Ramos (cell line): ENCODE measurements around the gene ARL2.
"Not testable (repeated sequence)": the region's sequence is repeated elsewhere in the genome, so short reads cannot be mapped to it uniquely, and the experiment has no call there.

Source experiments
- in situ Hi-C: fragments of 300-500 bp; cut with MboI; formaldehyde crosslinking; loops from one replicate; pipeline ENCODE4 v1.14.3; 2022; ENCODE audit warnings: low sequenced_read_pairs; ENCODE audit not compliant: unreplicated experiment

Gene ARL2

GRCh38 chr11:65003282-65003681 is 10.7 kb upstream of the ARL2 start:
- in situ Hi-C loops = no loop called here

GRCh38 chr11:65003968-65004367 is 10.0 kb upstream of the ARL2 start:
- in situ Hi-C loops = not testable (repeated sequence)

GRCh38 chr11:65008016-65008415 is 5.9 kb upstream of the ARL2 start:
- in situ Hi-C loops = no loop called here

DNA sequence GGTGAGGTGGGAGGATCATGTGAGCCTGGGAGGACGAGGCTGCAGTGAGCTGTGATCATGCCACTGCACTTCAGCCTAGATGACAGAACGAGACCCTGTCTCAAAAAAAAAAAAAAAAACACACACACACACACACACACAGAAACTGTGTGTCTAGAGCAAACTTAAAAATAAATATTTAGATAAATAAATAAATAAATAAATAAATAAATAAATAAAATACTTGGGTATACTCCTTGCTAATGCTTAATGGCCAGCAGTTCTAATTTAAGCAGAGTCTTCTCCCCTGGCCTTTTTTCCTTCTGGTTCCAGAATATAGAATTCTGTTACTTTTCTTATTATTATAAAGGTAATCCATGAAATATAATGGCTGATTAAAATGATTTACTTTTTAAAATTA is 5.1 kb upstream of the ARL2 start:
- in situ Hi-C loops = no loop called here

DNA sequence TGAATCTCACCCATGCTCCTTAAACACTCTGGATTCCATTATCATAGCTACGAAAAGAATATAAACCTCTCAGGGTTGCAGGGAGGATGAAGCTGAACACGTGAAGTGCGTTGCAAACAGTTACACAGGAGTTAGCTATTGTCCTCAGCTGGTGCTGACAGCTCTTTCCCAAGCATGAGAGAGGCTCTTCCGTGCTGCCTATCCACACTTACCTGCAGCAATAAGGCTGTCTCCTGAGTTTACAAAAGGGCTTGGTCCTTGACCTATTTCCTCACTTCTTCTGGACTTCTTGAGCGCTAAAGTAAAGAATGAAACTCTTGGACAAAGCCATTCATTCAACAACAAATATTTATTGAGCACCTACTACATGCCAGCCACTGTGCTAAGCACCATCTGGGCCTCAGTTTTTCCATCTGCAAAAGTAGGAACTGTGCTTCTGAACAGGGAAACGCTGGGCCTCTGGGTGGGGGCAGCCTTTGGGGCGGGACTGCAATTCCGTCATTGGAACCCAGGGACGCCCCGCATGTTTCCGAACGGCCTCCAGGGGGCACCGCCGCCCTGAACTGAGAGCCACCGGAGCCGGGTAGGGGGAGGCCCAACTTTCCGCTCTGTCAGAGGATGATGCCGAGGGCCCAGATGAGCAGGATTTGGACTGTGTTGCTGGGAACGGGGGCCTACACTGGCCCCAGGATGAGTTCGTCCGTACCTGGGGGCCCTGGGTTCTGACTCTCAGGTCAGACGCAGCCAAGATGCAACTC is 651 bp upstream of the ARL2 start:
- in situ Hi-C loops = no loop called here

DNA sequence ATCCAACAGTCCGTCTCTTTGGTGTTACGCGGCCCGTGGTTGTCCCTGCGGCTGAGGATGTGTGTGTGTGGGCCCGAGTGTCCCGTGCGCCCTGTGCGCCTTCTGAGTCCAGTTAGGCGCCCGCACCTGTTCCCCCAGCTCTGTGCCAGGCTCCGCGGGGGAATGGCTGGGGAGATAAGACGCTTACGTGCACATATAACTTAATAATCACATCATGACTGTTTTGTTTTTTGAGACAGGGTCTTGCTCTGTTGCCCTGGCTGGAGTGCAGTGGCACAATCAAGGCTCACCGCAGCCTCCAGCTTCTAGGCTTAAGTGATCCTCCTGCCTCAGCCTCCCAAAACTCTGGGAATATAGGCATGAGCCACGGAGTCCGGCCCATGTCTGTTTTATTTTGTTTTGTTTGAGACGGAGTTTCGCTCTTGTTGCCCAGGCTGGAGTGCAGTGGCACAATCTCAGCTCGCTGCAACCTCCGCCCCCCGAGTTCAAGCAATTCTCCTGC is 817 bp downstream of the ARL2 start:
- in situ Hi-C loops = no loop called here

GRCh38 chr11:65016705-65017104 is 2.7 kb downstream of the ARL2 start:
- in situ Hi-C loops = no loop called here

DNA sequence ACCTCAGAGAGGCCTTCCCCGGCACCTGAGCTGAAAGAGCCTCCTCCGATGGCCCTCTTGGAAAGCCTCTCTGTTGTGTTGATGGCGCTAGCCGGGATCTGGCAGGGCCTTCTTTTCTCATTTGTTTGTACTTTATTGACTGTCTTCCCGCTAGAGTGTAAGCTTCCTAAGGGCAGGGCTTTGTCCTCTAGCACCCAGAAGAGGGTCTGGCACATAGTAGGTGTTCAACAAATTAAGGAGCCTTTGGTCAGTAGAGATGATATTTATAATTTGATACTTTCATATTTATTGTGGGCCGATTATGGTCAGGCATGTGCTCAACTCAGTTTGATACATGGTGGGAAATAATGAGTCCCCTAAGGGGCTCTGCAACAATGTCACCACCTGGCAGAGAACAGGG is 4.0 kb downstream of the ARL2 start:
- in situ Hi-C loops = no loop called here

- in situ Hi-C loops = no loop called here
Measured at GRCh38 chr11:65019824-65020223, 5.9 kb downstream of the ARL2 start.

- in situ Hi-C loops = no loop called here
Measured at GRCh38 chr11:65021003-65021402, 7.0 kb downstream of the ARL2 start.

GRCh38 chr11:65021509-65021908 is 7.5 kb downstream of the ARL2 start:
- in situ Hi-C loops = no loop called here

GRCh38 chr11:65023502-65023901 is 9.5 kb downstream of the ARL2 start:
- in situ Hi-C loops = not testable (repeated sequence)

GRCh38 chr11:65026810-65027209 is 12.8 kb downstream of the ARL2 start:
- in situ Hi-C loops = no loop called here

- in situ Hi-C loops = no loop called here
Measured at GRCh38 chr11:65027213-65028067, 13.5 kb downstream of the ARL2 start, which contains the start of gene SNX15. Gene SNX15 (plus strand): TSS chr11:65027439. CDS start chr11:65027538, 99 bp downstream.

GRCh38 chr11:65032216-65032615 is 18.3 kb downstream of the ARL2 start:
- in situ Hi-C loops = no loop called here

DNA sequence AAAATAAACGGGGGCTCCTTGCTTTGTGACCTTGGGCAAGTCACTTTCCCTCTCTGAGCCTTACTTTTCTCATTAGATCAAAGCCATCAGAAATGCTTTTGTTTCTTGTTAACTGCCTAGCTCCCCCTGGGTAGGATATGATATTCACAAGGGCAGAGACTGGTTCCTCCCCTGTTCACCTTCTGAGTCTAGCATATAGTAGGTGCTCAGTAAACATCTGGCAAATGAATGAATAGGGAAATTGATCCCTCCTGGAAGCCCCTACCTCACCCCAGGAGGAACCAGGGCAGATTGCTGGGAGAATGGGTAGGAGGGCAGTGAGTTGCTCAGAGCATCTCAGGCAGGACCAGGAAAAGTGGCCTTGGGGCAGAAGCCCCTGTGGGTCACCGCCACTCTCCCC is 20.5 kb downstream of the ARL2 start:
- in situ Hi-C loops = no loop called here

DNA sequence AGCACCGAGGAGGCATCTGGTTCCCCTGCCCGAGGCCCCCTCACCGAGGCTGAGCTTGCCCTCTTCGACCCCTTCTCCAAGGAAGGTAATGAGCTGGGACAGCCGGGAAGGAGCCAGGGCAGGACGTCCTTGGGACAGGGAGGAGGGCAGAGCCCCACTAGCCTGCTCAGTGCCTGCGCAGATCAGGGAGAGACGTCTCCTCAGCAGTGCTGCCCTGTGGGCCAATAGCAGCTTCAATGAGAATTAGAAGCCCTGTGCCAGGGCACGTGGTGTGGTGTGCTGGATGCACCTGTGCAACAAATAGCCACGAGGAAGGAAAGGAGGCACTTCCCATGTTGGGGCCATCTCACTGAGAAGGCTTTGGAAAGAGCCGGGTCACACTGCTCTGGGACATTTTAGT is 21.6 kb downstream of the ARL2 start:
- in situ Hi-C loops = no loop called here

GRCh38 chr11:65036931-65037330 is 23.0 kb downstream of the ARL2 start:
- in situ Hi-C loops = no loop called here

DNA sequence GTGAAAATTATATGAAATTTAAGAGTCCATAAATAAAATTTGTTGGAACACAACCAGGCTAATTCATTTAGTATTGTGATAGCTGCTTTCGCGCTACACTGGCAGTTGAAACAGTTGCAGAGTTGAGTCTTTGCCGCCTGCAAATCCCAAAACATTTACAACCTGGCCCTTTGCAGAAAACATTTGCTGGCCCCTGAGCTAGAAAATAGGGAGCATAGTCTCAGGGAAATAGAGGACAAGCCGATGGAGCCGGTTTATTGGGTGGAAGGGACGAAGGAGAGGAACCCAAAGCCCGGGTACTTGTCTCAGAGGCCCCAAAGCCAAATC is 26.5 kb downstream of the ARL2 start:
- in situ Hi-C loops = no loop called here

DNA sequence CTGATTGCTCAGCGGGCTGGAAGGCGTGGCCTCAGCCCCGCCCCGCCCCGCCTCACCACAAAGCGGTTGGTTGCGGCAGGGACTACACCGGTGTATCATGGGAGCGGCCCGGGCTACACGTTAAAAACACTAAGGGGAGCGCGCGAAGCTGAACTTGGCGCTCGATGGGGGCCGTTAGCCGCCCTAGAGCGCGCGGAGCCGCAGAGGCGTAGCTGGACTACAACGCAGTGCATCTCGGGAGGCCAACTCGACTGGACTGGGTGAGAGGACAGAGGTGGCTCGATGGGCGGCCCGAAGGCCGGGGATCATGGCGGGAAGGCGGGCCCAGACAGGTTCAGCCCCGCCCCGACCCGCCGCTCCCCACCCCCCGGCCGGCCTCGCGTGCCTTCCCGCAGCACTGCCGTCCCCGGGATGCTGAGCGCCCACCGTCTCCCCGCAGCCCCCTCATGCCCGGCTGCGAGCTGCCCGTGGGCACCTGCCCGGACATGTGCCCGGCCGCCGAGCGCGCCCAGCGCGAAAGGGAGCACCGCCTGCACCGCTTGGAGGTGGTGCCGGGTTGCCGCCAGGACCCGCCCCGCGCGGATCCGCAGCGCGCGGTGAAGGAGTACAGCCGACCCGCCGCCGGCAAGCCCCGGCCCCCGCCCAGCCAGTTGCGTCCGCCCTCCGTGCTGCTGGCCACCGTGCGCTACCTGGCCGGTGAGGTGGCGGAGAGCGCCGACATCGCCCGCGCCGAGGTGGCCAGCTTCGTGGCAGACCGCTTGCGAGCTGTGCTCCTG is 27.1 kb downstream of the ARL2 start, which contains the start of gene SAC3D1:
TSS of gene SAC3D1 (plus strand) at position 364 of the 776 bp plus-strand sequence. CDS start at position 447, 83 bp downstream.
- in situ Hi-C loops = no loop called here

DNA sequence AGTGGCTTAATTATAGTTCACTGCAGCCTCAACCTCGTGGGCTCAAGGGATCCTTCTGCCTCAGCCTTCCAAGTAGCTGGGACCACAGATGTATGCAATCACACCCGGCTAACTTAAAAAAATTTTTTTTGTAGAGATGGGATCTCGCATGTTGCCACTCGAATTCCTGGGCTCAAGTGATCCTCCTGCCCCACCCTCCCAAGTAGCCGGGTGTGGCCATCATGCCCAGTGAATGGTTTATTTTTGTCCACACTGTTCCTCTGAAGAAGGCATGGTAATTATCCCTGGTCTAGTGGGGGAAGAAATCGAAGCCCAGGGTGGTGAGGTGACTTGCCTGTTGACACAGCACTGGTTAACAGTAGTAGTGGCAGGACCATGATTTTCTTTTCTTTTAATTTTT is 28.9 kb downstream of the ARL2 start:
- in situ Hi-C loops = no loop called here
